GM18868 (cell line): Measurements from ENCODE around the gene EPN2.

Experiments used
- ATAC-seq: cut with Tn5 transposase; IDR thresholded peaks from one replicate; pipeline ENCODE4 v1.9.1; 2021; ENCODE audit warnings: mild to moderate bottlenecking, moderate library complexity; ENCODE audit not compliant: unreplicated experiment

The EPN2 gene

GRCh38 chr17:19238167-19238505 lies 970 bp downstream of the EPN2 start:
- no peak for ATAC-seq

- no peak for ATAC-seq
These were observed 2.4 kb downstream of the EPN2 start for GRCh38 chr17:19239544-19239943.

GRCh38 chr17:19242323-19242722 lies 5.2 kb downstream of the EPN2 start:
- ATAC-seq, result no peak

GRCh38 chr17:19242926-19243325 lies 5.8 kb downstream of the EPN2 start:
- ATAC-seq, result no peak

- ATAC-seq, result no peak
These were observed 6.7 kb downstream of the EPN2 start for GRCh38 chr17:19243838-19244237.

- ATAC-seq, result no peak
These were observed 7.2 kb downstream of the EPN2 start for GRCh38 chr17:19244357-19244756.

- ATAC-seq, result no peak
These were observed 7.6 kb downstream of the EPN2 start for GRCh38 chr17:19244781-19245180.

GRCh38 chr17:19247473-19247872 lies 10.3 kb downstream of the EPN2 start:
- no peak for ATAC-seq

GRCh38 chr17:19248151-19248927 lies 11.2 kb downstream of the EPN2 start:
- no peak for ATAC-seq

GRCh38 chr17:19248928-19249574 lies 11.9 kb downstream of the EPN2 start:
- no peak for ATAC-seq

- ATAC-seq, result no peak
These were observed 12.5 kb downstream of the EPN2 start for GRCh38 chr17:19249681-19250080.

GRCh38 chr17:19250421-19251173 lies 13.4 kb downstream of the EPN2 start:
- ATAC-seq, result no peak

- no peak for ATAC-seq
These were observed 15.9 kb downstream of the EPN2 start for GRCh38 chr17:19253112-19253511.

GRCh38 chr17:19254651-19255050 lies 17.5 kb downstream of the EPN2 start:
- no peak for ATAC-seq

- no peak for ATAC-seq
These were observed 18.1 kb downstream of the EPN2 start for GRCh38 chr17:19255279-19255678.

GRCh38 chr17:19258371-19258770 lies 21.2 kb downstream of the EPN2 start:
- ATAC-seq, result no peak

- ATAC-seq, result no peak
These were observed 23.8 kb downstream of the EPN2 start for GRCh38 chr17:19260958-19261357.

- ATAC-seq, result no peak
These were observed 24.3 kb downstream of the EPN2 start for GRCh38 chr17:19261426-19261825.

- no peak for ATAC-seq
These were observed 25.8 kb downstream of the EPN2 start for GRCh38 chr17:19262650-19263631.

- no peak for ATAC-seq
These were observed 26.5 kb downstream of the EPN2 start for GRCh38 chr17:19263641-19264051.

GRCh38 chr17:19264268-19264667 lies 27.1 kb downstream of the EPN2 start:
- no peak for ATAC-seq
